HepG2 (cell line): ENCODE measurements around the gene EVA1C. TPM values are rescaled to one million over a fixed set of nuclear protein-coding genes. Genes with fewer than 3 reads are reported as not detected.

Experiments used
- ATAC-seq: fragments of 200-7000 bp; cut with Tn5 transposase; 3 replicates; pipeline ENCODE4 v1.9.1; 2020; ENCODE audit warnings: mild to moderate bottlenecking, moderate library complexity
- BruUV-seq: library from RNA; stranded (reverse); fragments of 400-500 nt; replicated peaks from 2 replicates; lab custom pipeline; 2021; lab: Mats Ljungman, UMichigan
- CTCF ChIA-PET: fragments of 300-600 bp; formaldehyde crosslinking; extraction: SDS; loops from one replicate; lab custom pipeline; 2021; ENCODE audit warnings: low total read pairs, inconsistent platforms, low intra/inter-chr PET ratio; lab: Yijun Ruan, JAX
- POLR2A ChIA-PET: fragments of 350-600 bp; sonication (Branson Sonifier 250); formaldehyde crosslinking; loops from one replicate; lab custom pipeline; 2020; ENCODE audit warnings: antibody characterized with exemption, inconsistent platforms; lab: Yijun Ruan, JAX
- DNase-seq: peaks from one replicate; pipeline ENCODE4 v3.0.0-alpha.2; 2015; ENCODE audit warnings: low spot score
- FAIRE-seq: peaks from 3 replicates; lab custom pipeline; 2011; peaks lifted over from hg19 to GRCh38; lab: Jason Lieb, UNC
- H2AFZ ChIP-seq: one replicate; pipeline ENCODE4 v1.6.1; 2011; ENCODE audit warnings: low read length, inconsistent platforms
- H3K27ac ChIP-seq: fragments of 300-600 bp; 3 replicates; pipeline ENCODE4 v1.8.0; 2011; ENCODE audit warnings: mixed run types, mild to moderate bottlenecking, mixed read lengths, low read length, inconsistent platforms; ENCODE audit not compliant: insufficient read depth; ENCODE audit errors: extremely low read length
- H3K27me3 ChIP-seq, 2 experiments: fragments of 200-600 bp in 1 of 2; 2 replicates in 1 of 2; 3 replicates in 1 of 2; pipeline versions ENCODE4 v1.6.0 to v1.8.0; 2011; ENCODE audit warnings: low read length in 2 of 2, mild to moderate bottlenecking in 2 of 2, moderate library complexity in 2 of 2, inconsistent platforms in 1 of 2; ENCODE audit not compliant: insufficient read depth in 2 of 2, control insufficient read depth in 1 of 2
- H3K36me3 ChIP-seq, 2 experiments: fragments of 200-600 bp in 1 of 2; replicated peaks in 1 of 2; 2 replicates in 1 of 2; 3 replicates in 1 of 2; pipeline versions ENCODE4 v1.5.1 to v1.8.0; 2011; ENCODE audit warnings: low read length in 2 of 2, inconsistent platforms in 1 of 2; ENCODE audit not compliant: insufficient read depth in 2 of 2, control insufficient read depth in 1 of 2
- H3K4me1 ChIP-seq: 2 replicates; pipeline ENCODE4 v1.5.1; 2012; ENCODE audit warnings: low read length, inconsistent platforms; ENCODE audit not compliant: insufficient read depth
- H3K4me2 ChIP-seq: 2 replicates; pipeline ENCODE4 v1.6.0; 2011; ENCODE audit warnings: low read depth, low read length, inconsistent platforms
- H3K4me3 ChIP-seq, 3 experiments: fragments of 200-600 bp in 1 of 3; sonication (generic), shearing (Covaris generic) in 1 of 3; replicated peaks in 1 of 3; 2 replicates each; pipeline ENCODE4 v1.5.1; 2011 to 2016; ENCODE audit warnings: low read length in 3 of 3, inconsistent platforms in 2 of 3, low read depth in 2 of 3, mild to moderate bottlenecking in 2 of 3, control low read depth in 1 of 3, mixed read lengths in 1 of 3; ENCODE audit not compliant: insufficient read depth in 1 of 3
- H3K79me2 ChIP-seq: one replicate; pipeline ENCODE4 v1.6.1; 2011; ENCODE audit warnings: low read length, inconsistent platforms; ENCODE audit not compliant: insufficient read depth
- H3K9ac ChIP-seq: 2 replicates; pipeline ENCODE4 v1.6.0; 2011; ENCODE audit warnings: mild to moderate bottlenecking, low read depth, low read length, inconsistent platforms; ENCODE audit not compliant: insufficient read depth
- H3K9me3 ChIP-seq: 2 replicates; pipeline ENCODE4 v1.5.1; 2012; ENCODE audit warnings: mild to moderate bottlenecking, low read length
- H4K20me1 ChIP-seq: 2 replicates; pipeline ENCODE4 v1.6.0; 2011; ENCODE audit warnings: inconsistent platforms, mild to moderate bottlenecking, low read length, moderate library complexity; ENCODE audit not compliant: insufficient read depth
- CAMTA2 ChIP-seq: sonication (generic); formaldehyde crosslinking; IDR thresholded peaks from 2 replicates; pipeline ENCODE4 v1.4.0; 2020; ENCODE audit warnings: mild to moderate bottlenecking, missing genetic modification reagents, borderline replicate concordance
- FLYWCH1 ChIP-seq: sonication (generic); formaldehyde crosslinking; IDR thresholded peaks from 2 replicates; pipeline ENCODE4 v1.8.1; 2023; ENCODE audit warnings: mild to moderate bottlenecking, missing genetic modification reagents
- FOXJ3 ChIP-seq: sonication (generic); formaldehyde crosslinking; IDR thresholded peaks from 2 replicates; pipeline ENCODE4 v1.4.0; 2020; ENCODE audit warnings: missing genetic modification reagents, mild to moderate bottlenecking, borderline replicate concordance
- KDM5A ChIP-seq: fragments of 200-600 bp; sonication (generic); IDR thresholded peaks from 2 replicates; pipeline ENCODE4 v1.7.0; 2018; ENCODE audit warnings: antibody characterized with exemption, mild to moderate bottlenecking, low read length, borderline replicate concordance
- KMT2A ChIP-seq: sonication (generic); formaldehyde crosslinking; IDR thresholded peaks from 2 replicates; pipeline ENCODE4 v1.4.0; 2020; ENCODE audit warnings: missing genetic modification reagents
- MLXIP ChIP-seq: sonication (generic); formaldehyde crosslinking; IDR thresholded peaks from 2 replicates; pipeline ENCODE4 v1.9.0; 2021; ENCODE audit warnings: missing genetic modification reagents, borderline replicate concordance
- SAFB2 ChIP-seq: sonication (generic); formaldehyde crosslinking; IDR thresholded peaks from 2 replicates; pipeline ENCODE4 v1.5.1; 2020; ENCODE audit warnings: missing genetic modification reagents, low read depth, mild to moderate bottlenecking, borderline replicate concordance
- THRA ChIP-seq: sonication (generic); formaldehyde crosslinking; IDR thresholded peaks from 2 replicates; pipeline ENCODE4 v1.4.0; 2020; ENCODE audit warnings: missing genetic modification reagents, borderline replicate concordance
- ZNF318 ChIP-seq: sonication (generic); formaldehyde crosslinking; IDR thresholded peaks from 2 replicates; pipeline ENCODE4 v1.4.0; 2020; ENCODE audit warnings: mild to moderate bottlenecking, missing genetic modification reagents
- ZNF629 ChIP-seq: sonication (generic); formaldehyde crosslinking; conservative IDR thresholded peaks from 2 replicates; pipeline ENCODE4 v1.5.0; 2020; ENCODE audit warnings: missing genetic modification reagents
- ZNF660 ChIP-seq: sonication (generic); formaldehyde crosslinking; IDR thresholded peaks from 2 replicates; pipeline ENCODE4 v1.5.1; 2020; ENCODE audit warnings: mild to moderate bottlenecking, low read depth, missing genetic modification reagents, borderline replicate concordance
- ZSCAN25 ChIP-seq: sonication (generic); formaldehyde crosslinking; IDR thresholded peaks from 2 replicates; pipeline ENCODE4 v1.8.0; 2022; ENCODE audit warnings: mild to moderate bottlenecking, missing genetic modification reagents
- WGBS: methylation state at CpG from one replicate; pipeline ENCODE4 v1.1.6; 2017; ENCODE audit warnings: low lambda C conversion rate; 5-methylcytosine and 5-hydroxymethylcytosine counted together
- in situ Hi-C: cut with HindIII; loops from 2 replicates; pipeline ENCODE4 v1.10.0; 2017; ENCODE audit warnings: low pct_unique_long_range_greater_than_20kb; ENCODE audit not compliant: extremely low pct_ligation_motif_present
- intact Hi-C: fragments of 100-400 bp; cut with micrococcal nuclease; formaldehyde crosslinking; loops from one replicate; pipeline ENCODE4 v1.10.0; 2022; ENCODE audit not compliant: unreplicated experiment
- polyA plus RNA-seq, 8 experiments: library from polyadenylated mRNA; depleted of rRNA in 3 of 8; stranded (reverse) in 7 of 8; unstranded in 1 of 8; fragments of >200 nt; fragmentation: Illumina TruSeq in 4 of 8; extraction: Trizol in 4 of 8; gene quantifications; 2 replicates each; pipeline versions ENCODE4 v1.2.1 to v1.2.3, GENCODE V29; 2011 to 2016; ENCODE audit warnings: low read depth in 4 of 8, missing spikeins in 1 of 8, mixed read lengths in 1 of 8; ENCODE audit not compliant: insufficient read depth in 1 of 8
- total RNA-seq, 5 experiments: library from RNA; depleted of rRNA; stranded (reverse); fragments of >200 nt; fragmentation: Illumina TruSeq; extraction: Trizol; gene quantifications; 2 replicates each; pipeline ENCODE4 v1.2.3, GENCODE V29; 2016; ENCODE audit warnings: low read depth in 1 of 5

EVA1C gene
- total and polyA plus RNA-seq, 2 of the 13 experiments (the other 11 are each of a cell fraction or from before 2014, with no cell fraction given): 0.29 to 0.34 TPM

DNA sequence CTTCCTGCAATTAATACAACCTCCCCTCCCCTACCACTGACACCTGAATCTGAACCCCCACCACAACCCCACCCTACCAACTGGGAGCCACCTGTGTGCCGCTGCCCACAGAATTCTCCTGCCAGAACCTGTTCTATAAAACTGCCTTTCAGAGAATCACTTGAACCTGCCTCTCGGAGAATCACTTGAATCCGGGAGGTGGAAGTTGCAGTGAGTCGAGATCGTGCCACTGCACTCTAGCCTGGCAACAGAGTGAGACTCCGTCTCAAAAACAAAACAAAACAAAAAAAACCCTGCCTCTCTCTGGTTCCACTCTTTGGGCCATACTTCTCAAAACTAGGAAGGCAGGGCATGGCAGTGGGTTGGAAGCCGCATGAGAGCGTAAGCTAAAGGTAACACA, 25.4 kb upstream of the EVA1C start:
- Histone ChIP-seq H3K36me3 (peaks cover 26 to 52% of the 10 kb centered on the region in 2 experiments; a peak in 4 of 5 replicates), H3K27ac (no peak overlapping the region), H3K4me3 (no peak overlapping the region), H3K4me2 (no peak overlapping the region), H4K20me1 (peaks cover 7% of the 10 kb centered on the region; the same call in 1 of the 2 replicates), H2AFZ (no peak overlapping the region), H3K4me1 (peaks cover 52% of the 10 kb centered on the region), H3K9me3 (no peaks in the 10 kb centered on the region), H3K27me3 (no peaks in the 10 kb centered on the region), H3K79me2 (peaks cover 52% of the 10 kb centered on the region), H3K9ac (no peak overlapping the region)
- 98% methylated on average over 8 of the region's 8 CpGs for WGBS
- POLR2A ChIA-PET: no interaction called here
- DNase-seq (no peak), FAIRE-seq (no peak), ATAC-seq (no peak)
- CTCF ChIA-PET: no interaction called here
- no TSS peak for BruUV-seq
- intact Hi-C loops: no loop called here
- in situ Hi-C loops: no loop called here
- TF ChIP-seq FLYWCH1 (CRISPR knock-in tag) (no peak), FOXJ3 (no peak), KDM5A (no peak), ZNF629 (CRISPR knock-in tag) (no peak), ZSCAN25 (no peak), MLXIP (no peak), SAFB2 (CRISPR knock-in tag) (no peak), ZNF660 (no peak), KMT2A (CRISPR knock-in tag) (no peak), ZNF318 (CRISPR knock-in tag) (no peak), THRA (CRISPR knock-in tag) (no peak), CAMTA2 (CRISPR knock-in tag) (no peak)
